Fibroblast of villous mesenchyme (primary cell): ENCODE results near the gene SULT1B1. TPM values are rescaled to one million over a fixed set of nuclear protein-coding genes. Genes with fewer than 3 reads are reported as not detected.

Source experiments
- total RNA-seq: library from RNA; depleted of rRNA; stranded (reverse); fragments of >200 nt; gene quantifications from 2 replicates; pipeline ENCODE4 v1.2.3, GENCODE V29; 2012

Gene SULT1B1
- total RNA-seq, 1 donor: under 0.01 TPM

Other genes starting within 250 kb of the SULT1B1 start
- not detected in 2 replicates for gene UGT2A2, start 121.0 kb downstream of the SULT1B1 start, total RNA-seq
- gene UGT2A1, start 107.4 kb downstream of the SULT1B1 start, total RNA-seq: not detected in 2 replicates
- gene SULT1E1, start 99.5 kb upstream of the SULT1B1 start, total RNA-seq: under 0.01 and 0.97 TPM in 2 replicates
- gene CSN1S1, start 170.4 kb upstream of the SULT1B1 start, total RNA-seq: not detected in 2 replicates
- not detected in 2 replicates for gene CSN2, start 205.1 kb upstream of the SULT1B1 start, total RNA-seq
- gene STATH, start 235.3 kb upstream of the SULT1B1 start, total RNA-seq: not detected in 2 replicates